RWPE2 (cell line): ENCODE results near the gene ARL3.
A peak's percentile ranks its signal among the peaks of the same experiment; 100 is the strongest.

ENCODE experiments used
- ATAC-seq: fragments of 200-7000 bp; cut with Tn5 transposase; 3 replicates; pipeline ENCODE4 v1.9.1; 2021; ENCODE audit warnings: low read depth
- DNase-seq: peaks from one replicate; pipeline ENCODE4 v3.0.0-alpha.2; 2020; ENCODE audit warnings: low spot score
- H3K27ac ChIP-seq: fragments of 450-650 bp; 2 replicates; pipeline ENCODE4 v1.5.1; 2017; ENCODE audit warnings: mild to moderate bottlenecking; ENCODE audit not compliant: poor library complexity, severe bottlenecking
- H3K27me3 ChIP-seq: fragments of 250-450 bp; sonication (Bioruptor Pico); 2 replicates; pipeline ENCODE4 v1.5.1; 2021; ENCODE audit warnings: mild to moderate bottlenecking, moderate library complexity; ENCODE audit not compliant: insufficient read depth, poor library complexity, severe bottlenecking
- H3K36me3 ChIP-seq: fragments of 250-450 bp; sonication (Bioruptor Pico); 2 replicates; pipeline ENCODE4 v1.5.1; 2020; ENCODE audit warnings: low read depth, mild to moderate bottlenecking, moderate library complexity
- H3K4me1 ChIP-seq: fragments of 250-450 bp; sonication (Bioruptor Pico); 2 replicates; pipeline ENCODE4 v1.5.1; 2021; ENCODE audit warnings: mild to moderate bottlenecking, moderate library complexity; ENCODE audit not compliant: insufficient read depth, poor library complexity, severe bottlenecking
- H3K4me3 ChIP-seq: fragments of 250-450 bp; sonication (Bioruptor Pico); 2 replicates; pipeline ENCODE4 v1.5.1; 2021; ENCODE audit warnings: mild to moderate bottlenecking, moderate library complexity; ENCODE audit not compliant: severe bottlenecking
- H3K9me3 ChIP-seq: fragments of 250-450 bp; sonication (Bioruptor Pico); 2 replicates; pipeline ENCODE4 v1.5.1; 2021; ENCODE audit warnings: mild to moderate bottlenecking, moderate library complexity; ENCODE audit not compliant: severe bottlenecking
- TF ChIP-seq, protein P1 (sequence below): fragments of 450-650 bp; IDR thresholded peaks from one replicate; pipeline ENCODE4 v1.5.1; 2017; ENCODE audit warnings: mild to moderate bottlenecking, moderate library complexity; ENCODE audit not compliant: poor library complexity, severe bottlenecking

ARL3 gene

DNA sequence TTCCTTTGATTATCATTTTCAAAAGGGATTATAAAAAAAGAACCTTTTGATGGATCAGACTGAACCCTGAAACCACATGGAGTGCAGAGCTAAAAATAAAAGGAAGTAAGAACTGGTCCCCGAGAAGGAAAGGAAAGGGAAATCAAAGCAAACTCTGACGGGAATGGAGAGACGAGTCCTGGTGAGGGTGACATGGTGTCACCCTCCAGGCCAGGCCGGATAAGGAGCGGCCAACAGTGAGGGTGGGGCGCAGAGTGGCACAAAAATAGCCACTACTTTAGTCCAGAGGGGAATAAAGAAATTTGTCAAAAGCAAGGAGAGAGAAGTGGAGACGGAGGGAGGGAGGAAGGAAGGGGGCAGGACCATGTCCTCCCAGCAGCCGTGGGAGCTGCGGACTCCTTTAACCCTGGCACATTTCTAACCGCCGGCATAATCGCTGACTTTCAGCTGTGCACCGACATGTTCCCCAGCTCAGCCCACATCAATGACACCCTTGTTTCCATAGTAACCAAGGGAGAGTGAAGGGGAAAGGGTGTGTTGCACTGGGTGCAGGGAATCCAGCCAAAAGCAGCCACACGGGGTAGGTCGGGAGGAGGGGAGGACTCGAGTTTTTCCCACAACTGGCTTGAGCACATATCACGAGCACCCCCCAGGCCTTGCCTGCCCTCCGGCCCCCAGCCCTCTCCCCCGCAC, 40.2 kb downstream of the ARL3 start:
- Histone ChIP-seq H3K27ac (peak overlapping the region; percentile 40), H3K4me3 (no peak overlapping the region), H3K9me3 (no peaks in the 10 kb centered on the region), H3K36me3 (no peaks in the 10 kb centered on the region), H3K27me3 (no peaks in the 10 kb centered on the region), H3K4me1 (peaks cover 37% of the 10 kb centered on the region)
- TF ChIP-seq, protein P1, sequence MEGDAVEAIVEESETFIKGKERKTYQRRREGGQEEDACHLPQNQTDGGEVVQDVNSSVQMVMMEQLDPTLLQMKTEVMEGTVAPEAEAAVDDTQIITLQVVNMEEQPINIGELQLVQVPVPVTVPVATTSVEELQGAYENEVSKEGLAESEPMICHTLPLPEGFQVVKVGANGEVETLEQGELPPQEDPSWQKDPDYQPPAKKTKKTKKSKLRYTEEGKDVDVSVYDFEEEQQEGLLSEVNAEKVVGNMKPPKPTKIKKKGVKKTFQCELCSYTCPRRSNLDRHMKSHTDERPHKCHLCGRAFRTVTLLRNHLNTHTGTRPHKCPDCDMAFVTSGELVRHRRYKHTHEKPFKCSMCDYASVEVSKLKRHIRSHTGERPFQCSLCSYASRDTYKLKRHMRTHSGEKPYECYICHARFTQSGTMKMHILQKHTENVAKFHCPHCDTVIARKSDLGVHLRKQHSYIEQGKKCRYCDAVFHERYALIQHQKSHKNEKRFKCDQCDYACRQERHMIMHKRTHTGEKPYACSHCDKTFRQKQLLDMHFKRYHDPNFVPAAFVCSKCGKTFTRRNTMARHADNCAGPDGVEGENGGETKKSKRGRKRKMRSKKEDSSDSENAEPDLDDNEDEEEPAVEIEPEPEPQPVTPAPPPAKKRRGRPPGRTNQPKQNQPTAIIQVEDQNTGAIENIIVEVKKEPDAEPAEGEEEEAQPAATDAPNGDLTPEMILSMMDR, result no peak
- no peak for DNase-seq
- peak; percentile 58 for ATAC-seq

DNA sequence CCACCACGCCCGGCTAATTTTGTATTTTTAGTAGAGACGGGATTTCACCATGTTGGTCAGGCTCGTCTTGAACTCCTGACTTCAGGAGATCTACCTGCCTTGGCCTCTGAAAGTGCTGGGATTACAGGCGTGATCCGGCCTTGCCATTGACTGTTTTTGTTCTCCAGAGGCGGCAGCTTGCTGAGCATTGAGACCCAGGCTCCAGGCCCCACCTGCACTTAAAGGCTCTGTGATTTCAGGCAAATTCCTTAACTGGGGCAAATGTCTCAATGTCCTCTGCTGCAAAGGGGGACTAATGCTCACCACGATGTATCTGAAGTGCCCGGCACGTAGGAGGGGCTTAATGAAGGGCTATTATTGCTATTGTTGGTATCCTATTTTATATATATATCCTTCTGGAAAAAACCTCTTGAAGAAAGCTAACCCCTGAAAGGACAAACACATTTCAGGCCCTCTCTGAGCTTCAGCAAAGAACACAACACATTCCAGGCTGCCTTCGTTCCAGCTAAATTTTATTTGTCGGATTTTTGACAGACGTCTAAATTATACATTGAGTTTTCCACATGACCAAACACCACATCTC, 40.9 kb downstream of the ARL3 start:
- peak overlapping the region; percentile 40 for H3K27ac ChIP-seq
- ATAC-seq, result no peak
- H3K4me3 ChIP-seq, result no peak overlapping the region
- no peak for DNase-seq
- H3K9me3 ChIP-seq, result no peaks in the 10 kb centered on the region
- peaks cover 38% of the 10 kb centered on the region for H3K4me1 ChIP-seq
- H3K36me3 ChIP-seq, result no peaks in the 10 kb centered on the region
- H3K27me3 ChIP-seq, result no peaks in the 10 kb centered on the region
- TF ChIP-seq, protein P1, result no peak

- Histone ChIP-seq H3K4me1 (peaks cover 37% of the 10 kb centered on the region), H3K36me3 (no peaks in the 10 kb centered on the region), H3K9me3 (no peaks in the 10 kb centered on the region), H3K4me3 (no peak overlapping the region), H3K27me3 (no peaks in the 10 kb centered on the region), H3K27ac (no peak overlapping the region)
- no peak for DNase-seq
- TF ChIP-seq, protein P1, result no peak
- no peak for ATAC-seq
Observed at GRCh38 chr10:102670871-102671434, 43.2 kb downstream of the ARL3 start.

DNA sequence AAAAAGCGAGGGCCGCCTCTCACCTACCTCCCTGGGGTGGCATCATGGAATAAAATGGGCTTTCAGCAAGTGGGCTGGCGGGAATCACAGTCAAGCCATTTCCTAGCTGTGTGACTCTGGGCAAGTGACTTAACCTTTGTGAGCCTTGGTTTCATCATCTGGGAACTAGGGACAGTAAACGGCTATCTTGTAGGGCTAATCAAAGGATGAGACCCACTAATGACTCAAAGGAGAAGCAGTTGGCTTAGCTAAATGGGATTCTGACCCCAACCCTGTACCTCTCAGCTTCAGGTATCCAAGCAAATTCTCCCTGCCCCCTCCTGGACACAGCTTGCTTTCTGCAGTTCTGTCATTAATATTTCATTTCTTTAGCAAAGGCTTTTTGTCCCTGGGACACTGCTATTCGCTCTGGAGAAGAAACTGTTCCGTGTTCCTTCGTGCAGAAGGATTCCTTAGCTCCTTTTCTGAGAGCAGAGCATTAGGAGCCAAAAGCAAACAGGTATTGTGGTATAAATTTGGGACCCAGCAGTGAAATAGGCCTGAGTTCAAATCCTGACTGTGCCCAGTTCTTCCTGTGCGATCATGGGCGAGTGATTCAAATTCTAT, 44.0 kb downstream of the ARL3 start:
- H3K9me3 ChIP-seq, result no peaks in the 10 kb centered on the region
- no peaks in the 10 kb centered on the region for H3K27me3 ChIP-seq
- no peak for ATAC-seq
- H3K27ac ChIP-seq, result peak overlapping the region; percentile 22
- no peak for DNase-seq
- H3K4me3 ChIP-seq, result no peak overlapping the region
- H3K4me1 ChIP-seq, result peaks cover 30% of the 10 kb centered on the region
- no peaks in the 10 kb centered on the region for H3K36me3 ChIP-seq
- TF ChIP-seq, protein P1, result no peak
